Osteoblast (primary cell): ENCODE measurements around the gene RHBDF2. TPM values are rescaled to one million over a fixed set of nuclear protein-coding genes. Genes with fewer than 3 reads are reported as not detected.

Source experiments
- DNase-seq: peaks from one replicate; pipeline ENCODE4 v3.0.0; 2011; ENCODE audit warnings: low spot score, mixed read lengths; ENCODE audit not compliant: insufficient read length; ENCODE audit errors: missing footprints
- H2AFZ ChIP-seq: 2 replicates; pipeline ENCODE4 v1.6.0; 2011; ENCODE audit warnings: mild to moderate bottlenecking, low read length
- H3K27ac ChIP-seq: 2 replicates; pipeline ENCODE4 v1.5.1; 2011; ENCODE audit warnings: mild to moderate bottlenecking, low read depth, low read length, moderate library complexity
- H3K27me3 ChIP-seq: 2 replicates; pipeline ENCODE4 v1.6.0; 2012; ENCODE audit warnings: mild to moderate bottlenecking, control low read depth, inconsistent platforms, low read length, moderate library complexity; ENCODE audit not compliant: insufficient read depth
- H3K36me3 ChIP-seq: 2 replicates; pipeline ENCODE4 v1.5.1; 2011; ENCODE audit warnings: mild to moderate bottlenecking, low read length, control low read depth, moderate library complexity; ENCODE audit not compliant: insufficient read depth
- H3K4me1 ChIP-seq: 2 replicates; pipeline ENCODE4 v1.5.1; 2011; ENCODE audit warnings: mild to moderate bottlenecking, low read length, control low read depth, moderate library complexity; ENCODE audit not compliant: insufficient read depth
- H3K4me2 ChIP-seq: 2 replicates; pipeline ENCODE4 v1.6.0; 2011; ENCODE audit warnings: mild to moderate bottlenecking, low read length; ENCODE audit not compliant: insufficient read depth
- H3K4me3 ChIP-seq: fragments of 200-600 bp; sonication (generic); 3 replicates; pipeline ENCODE4 v1.5.1; 2012; ENCODE audit warnings: mild to moderate bottlenecking, low read length, inconsistent platforms; ENCODE audit not compliant: insufficient read depth
- H3K79me2 ChIP-seq: 2 replicates; pipeline ENCODE4 v1.6.0; 2012; ENCODE audit warnings: mild to moderate bottlenecking, low read length, control low read depth, inconsistent platforms; ENCODE audit not compliant: insufficient read depth
- H3K9me3 ChIP-seq: 2 replicates; pipeline ENCODE4 v1.5.1; 2011; ENCODE audit warnings: low read depth, low read length, control low read depth
- H4K20me1 ChIP-seq: 2 replicates; pipeline ENCODE4 v1.6.0; 2012; ENCODE audit warnings: mild to moderate bottlenecking, low read length, control low read depth; ENCODE audit not compliant: insufficient read depth
- CTCF ChIP-seq: IDR thresholded peaks from 2 replicates; pipeline ENCODE4 v1.5.1; 2011; ENCODE audit warnings: mild to moderate bottlenecking, low read depth, low read length, moderate library complexity; ENCODE audit errors: extremely low read depth
- total RNA-seq: library from RNA; depleted of rRNA; stranded (reverse); fragments of >200 nt; gene quantifications from 2 replicates; pipeline ENCODE4 v1.2.3, GENCODE V29; 2012

The RHBDF2 gene
- total RNA-seq, 1 donor: 8.3 TPM

GRCh38 chr17:76437467-76438402, 63.5 kb downstream of the RHBDF2 start:
- Histone ChIP-seq H3K27me3 (no peaks in the 10 kb centered on the region), H3K4me2 (no peak overlapping the region), H2AFZ (no peak overlapping the region), H3K4me1 (peaks cover 7% of the 10 kb centered on the region), H3K79me2 (peaks cover 93% of the 10 kb centered on the region), H3K27ac (no peak overlapping the region), H3K4me3 (no peak overlapping the region), H3K36me3 (no peaks in the 10 kb centered on the region), H3K9me3 (no peaks in the 10 kb centered on the region), H4K20me1 (peaks cover 59% of the 10 kb centered on the region)
- no peak for DNase-seq
- no peak for TF ChIP-seq CTCF

- Histone ChIP-seq H3K36me3 (no peaks in the 10 kb centered on the region), H3K27ac (no peak overlapping the region), H4K20me1 (peaks cover 63% of the 10 kb centered on the region), H2AFZ (no peak overlapping the region), H3K4me3 (no peak overlapping the region), H3K27me3 (no peaks in the 10 kb centered on the region), H3K4me1 (no peaks in the 10 kb centered on the region), H3K9me3 (no peaks in the 10 kb centered on the region), H3K4me2 (no peak overlapping the region), H3K79me2 (peaks cover 88% of the 10 kb centered on the region)
- no peak for DNase-seq
- TF ChIP-seq CTCF: no peak
Observed at GRCh38 chr17:76435751-76436150, 65.5 kb downstream of the RHBDF2 start.

GRCh38 chr17:76434870-76435269, 66.4 kb downstream of the RHBDF2 start:
- no peaks in the 10 kb centered on the region for H3K4me1 ChIP-seq
- H3K27me3 ChIP-seq: no peaks in the 10 kb centered on the region
- no peak overlapping the region for H3K4me2 ChIP-seq
- H3K4me3 ChIP-seq: no peak overlapping the region
- peaks cover 89% of the 10 kb centered on the region for H3K79me2 ChIP-seq
- peaks cover 68% of the 10 kb centered on the region for H4K20me1 ChIP-seq
- no peak for DNase-seq
- no peak for TF ChIP-seq CTCF
- H3K36me3 ChIP-seq: no peaks in the 10 kb centered on the region
- no peak overlapping the region for H2AFZ ChIP-seq
- no peak overlapping the region for H3K27ac ChIP-seq
- no peaks in the 10 kb centered on the region for H3K9me3 ChIP-seq

- no peaks in the 10 kb centered on the region for H3K27me3 ChIP-seq
- H3K4me3 ChIP-seq: no peak overlapping the region
- peaks cover 63% of the 10 kb centered on the region for H4K20me1 ChIP-seq
- H3K36me3 ChIP-seq: no peaks in the 10 kb centered on the region
- no peak overlapping the region for H2AFZ ChIP-seq
- DNase-seq: no peak
- H3K27ac ChIP-seq: no peak overlapping the region
- H3K4me2 ChIP-seq: no peak overlapping the region
- H3K79me2 ChIP-seq: peaks cover 82% of the 10 kb centered on the region
- no peaks in the 10 kb centered on the region for H3K9me3 ChIP-seq
- H3K4me1 ChIP-seq: no peaks in the 10 kb centered on the region
- TF ChIP-seq CTCF: no peak
Observed at GRCh38 chr17:76433693-76434092, 67.5 kb downstream of the RHBDF2 start.
